GM12878 (cell line): ENCODE measurements around the gene KLHL22. TPM values are rescaled to one million over a fixed set of nuclear protein-coding genes. Genes with fewer than 3 reads are reported as not detected.

Experiments used
- ATAC-seq: fragments of 200-7000 bp; cut with Tn5 transposase; 3 replicates; pipeline ENCODE4 v1.9.1; 2020; ENCODE audit warnings: mild to moderate bottlenecking, moderate library complexity
- BruUV-seq: library from RNA; stranded (reverse); fragments of 400-500 nt; replicated peaks from 2 replicates; lab custom pipeline; 2021; lab: Mats Ljungman, UMichigan
- CTCF ChIA-PET: fragments of 300-600 bp; sonication (Branson Sonifier 250); formaldehyde crosslinking; extraction: SDS; loops from one replicate; lab custom pipeline; 2021; ENCODE audit warnings: inconsistent platforms; lab: Yijun Ruan, JAX
- POLR2A ChIA-PET: fragments of 350-600 bp; formaldehyde crosslinking; extraction: SDS; loops from one replicate; lab custom pipeline; 2021; ENCODE audit warnings: inconsistent platforms; lab: Charles Lee
- RAD21 ChIA-PET: fragments of 300-600 bp; sonication (Branson Sonifier 250); formaldehyde crosslinking; loops from one replicate; lab custom pipeline; 2023; ENCODE audit warnings: antibody characterized with exemption; ENCODE audit not compliant: unreplicated experiment; lab: Charles Lee
- SMC1A ChIA-PET: fragments of 300-600 bp; sonication (Branson Sonifier 250); formaldehyde crosslinking; loops from one replicate; lab custom pipeline; 2023; ENCODE audit not compliant: unreplicated experiment, uncharacterized antibody; lab: Charles Lee
- DNase-seq: peaks from one replicate; pipeline ENCODE4 v3.0.0-alpha.2; 2011; ENCODE audit warnings: low read depth, low spot score
- FAIRE-seq: peaks from 3 replicates; lab custom pipeline; 2011; peaks lifted over from hg19 to GRCh38; lab: Jason Lieb, UNC
- H2AFZ ChIP-seq: 2 replicates; pipeline ENCODE4 v1.6.0; 2011; ENCODE audit warnings: low read depth, low read length, control low read depth; ENCODE audit not compliant: control insufficient read depth
- H3K27ac ChIP-seq: 2 replicates; pipeline ENCODE4 v1.5.1; 2011; ENCODE audit warnings: control low read depth; ENCODE audit not compliant: control insufficient read depth, insufficient read depth
- H3K27me3 ChIP-seq, 2 experiments: replicated peaks in 1 of 2; 2 replicates each; pipeline versions ENCODE4 v1.6.0 to v1.6.1; 2011; ENCODE audit warnings: low read length in 1 of 2; ENCODE audit not compliant: control insufficient read depth in 2 of 2, insufficient read depth in 2 of 2
- H3K36me3 ChIP-seq, 2 experiments: 2 replicates each; pipeline ENCODE4 v1.5.1; 2011; ENCODE audit warnings: low read length in 1 of 2; ENCODE audit not compliant: control insufficient read depth in 2 of 2, insufficient read depth in 2 of 2
- H3K4me1 ChIP-seq: 2 replicates; pipeline ENCODE4 v1.6.1; 2011; ENCODE audit warnings: mild to moderate bottlenecking, low read length, moderate library complexity, mixed read lengths; ENCODE audit not compliant: control insufficient read depth, insufficient read depth
- H3K4me2 ChIP-seq: 2 replicates; pipeline ENCODE4 v1.6.0; 2011; ENCODE audit warnings: control low read depth; ENCODE audit not compliant: control insufficient read depth, insufficient read depth
- H3K4me3 ChIP-seq: fragments of 200-600 bp; sonication (generic); 2 replicates; pipeline ENCODE4 v1.5.1; 2016
- H3K79me2 ChIP-seq: 2 replicates; pipeline ENCODE4 v1.6.0; 2011; ENCODE audit warnings: low read length; ENCODE audit not compliant: control insufficient read depth, insufficient read depth
- H3K9ac ChIP-seq: 2 replicates; pipeline ENCODE4 v1.8.0; 2011; ENCODE audit warnings: low read length, control low read depth, mixed read lengths; ENCODE audit not compliant: control insufficient read depth, insufficient read depth
- H3K9me3 ChIP-seq: replicated peaks from 3 replicates; pipeline ENCODE4 v1.5.1; 2011; ENCODE audit warnings: mild to moderate bottlenecking, low read length; ENCODE audit not compliant: control insufficient read depth, insufficient read depth
- H4K20me1 ChIP-seq: 2 replicates; pipeline ENCODE4 v1.6.0; 2011; ENCODE audit not compliant: control insufficient read depth, insufficient read depth
- CREM ChIP-seq: IDR thresholded peaks from 2 replicates; pipeline ENCODE4 v1.6.1; 2014; ENCODE audit warnings: antibody characterized with exemption, low read depth
- HCFC1 ChIP-seq: fragments of 150-350 bp; IDR thresholded peaks from 2 replicates; pipeline ENCODE4 v1.6.1; 2014; ENCODE audit warnings: low read length
- RBBP5 ChIP-seq: fragments of 200-600 bp; sonication (generic); conservative IDR thresholded peaks from 2 replicates; pipeline ENCODE4 v1.6.1; 2016
- REST ChIP-seq: IDR thresholded peaks from 2 replicates; pipeline ENCODE4 v1.6.1; 2012; ENCODE audit warnings: mild to moderate bottlenecking, low read depth, low read length
- TAF1 ChIP-seq: IDR thresholded peaks from 2 replicates; pipeline ENCODE4 v1.6.1; 2011; ENCODE audit warnings: mild to moderate bottlenecking, low read depth, low read length, borderline replicate concordance
- TCF3 ChIP-seq: IDR thresholded peaks from 2 replicates; pipeline ENCODE4 v1.6.1; 2012; ENCODE audit warnings: low read depth, mild to moderate bottlenecking, low read length, borderline replicate concordance; ENCODE audit not compliant: insufficient read depth
- WRNIP1 ChIP-seq: IDR thresholded peaks from 2 replicates; pipeline ENCODE4 v1.6.1; 2011; ENCODE audit warnings: low read depth, low read length, improper control_type of control experiment, borderline replicate concordance
- ZSCAN29 ChIP-seq: fragments of 450-650 bp; IDR thresholded peaks from 2 replicates; pipeline ENCODE4 v1.6.1; 2017; ENCODE audit warnings: mild to moderate bottlenecking, moderate library complexity
- WGBS: methylation state at CpG from one replicate; pipeline ENCODE4 v1.1.6; 2016; ENCODE audit warnings: low lambda C conversion rate; ENCODE audit not compliant: insufficient replicate concordance, insufficient coverage; ENCODE audit errors: missing lambda C conversion rate; 5-methylcytosine and 5-hydroxymethylcytosine counted together
- in situ Hi-C: fragments of 300-500 bp; cut with MboI; formaldehyde crosslinking; loops from 9 replicates; pipeline ENCODE4 v1.14.3; 2018; ENCODE audit warnings: mixed read lengths
- intact Hi-C: fragments of 100-400 bp; cut with micrococcal nuclease; formaldehyde crosslinking; loops from one replicate; pipeline ENCODE4 v1.14.2; 2022; ENCODE audit not compliant: unreplicated experiment
- polyA plus RNA-seq, 11 experiments: library from polyadenylated mRNA; depleted of rRNA in 4 of 11; unstranded in 6 of 11; stranded (reverse) in 5 of 11; fragments of >200 nt; fragmentation: Nextera tagmentation in 4 of 11; fragmentation: Illumina TruSeq in 1 of 11; extraction: Ambion mirVana in 4 of 11; extraction: Trizol in 1 of 11; gene quantifications; 1 replicate in 1 of 11; 2 replicates in 10 of 11; pipeline versions ENCODE4 v1.2.1 to v1.2.3, GENCODE V29; 2011 to 2016; ENCODE audit warnings: inconsistent platforms in 2 of 11, missing spikeins in 2 of 11, low read depth in 1 of 11
- total RNA-seq, 4 experiments: library from RNA; depleted of rRNA in 3 of 4; stranded (reverse); fragments of >200 nt in 3 of 4; fragmentation: Illumina TruSeq in 1 of 4; extraction: Trizol in 1 of 4; gene quantifications; 2 replicates each; pipeline versions ENCODE4 v1.2.1 to v1.2.3, GENCODE V29; 2013 to 2021
- TF ChIP-seq, protein P1 (sequence below): fragments of 450-650 bp; formaldehyde crosslinking; IDR thresholded peaks from 2 replicates; pipeline ENCODE4 v1.4.0; 2020; ENCODE audit warnings: mild to moderate bottlenecking, moderate library complexity

KLHL22 gene
- total and polyA plus RNA-seq, 10 of the 15 experiments (the other 5 are each of a cell fraction or from before 2014, with no cell fraction given), result 0.06 to 22.1 (median 14.2) TPM

- no peak for TF ChIP-seq HCFC1
- DNase-seq, result no peak
- Histone ChIP-seq H3K9me3 (no peaks in the 10 kb centered on the region), H3K4me1 (peaks cover 24% of the 10 kb centered on the region), H3K79me2 (peaks cover 71% of the 10 kb centered on the region), H4K20me1 (peaks cover 9% of the 10 kb centered on the region), H3K36me3 (peaks cover 16 to 19% of the 10 kb centered on the region in 2 experiments; a peak in 3 of 4 replicates), H2AFZ (no peak overlapping the region), H3K9ac (no peak overlapping the region), H3K4me2 (no peak overlapping the region), H3K4me3 (no peak overlapping the region), H3K27ac (no peak overlapping the region), H3K27me3 (no peaks in the 10 kb centered on the region)
- ChIA-PET CTCF (interaction anchor here (1.2 to 1.4 kb wide), 2 partner anchors 11 to 81 kb away, joined by 3 to 4 read pairs; no protein-coding TSS in a partner anchor), RAD21 (interaction anchor here (1.8 kb wide), 1 partner anchor 11 kb away, joined by 4 read pairs; no protein-coding TSS in a partner anchor), SMC1A (no interaction called here), POLR2A (interaction anchor here (1.3 kb wide), 1 partner anchor 11 kb away, joined by 4 read pairs; no protein-coding TSS in a partner anchor)
- 99% methylated on average over 7 of the region's 7 CpGs for WGBS
- no peak for ATAC-seq
- in situ Hi-C loops, result no loop called here
- no peak for FAIRE-seq
- intact Hi-C loops, result no loop called here
- BruUV-seq, result no TSS peak
These were observed 29.5 kb upstream of the KLHL22 start for GRCh38 chr22:20525048-20525447.

GRCh38 chr22:20524004-20524481 lies 28.4 kb upstream of the KLHL22 start:
- Histone ChIP-seq H3K9me3 (no peaks in the 10 kb centered on the region), H3K4me2 (peak overlapping the region; percentile 40), H3K4me3 (no peak overlapping the region), H3K4me1 (peaks cover 24% of the 10 kb centered on the region), H3K27me3 (no peaks in the 10 kb centered on the region), H3K27ac (peak overlapping the region; percentile 77), H3K36me3 (peaks cover 20 to 22% of the 10 kb centered on the region in 2 experiments; a peak in 3 of 4 replicates), H2AFZ (no peak overlapping the region), H3K9ac (peak overlapping the region; percentile 46; the same call in 1 of the 2 replicates), H4K20me1 (peaks cover 9% of the 10 kb centered on the region), H3K79me2 (peaks cover 69% of the 10 kb centered on the region)
- CTCF ChIA-PET, result interaction anchor here (0.7 to 2.4 kb wide), 4 partner anchors 10 to 82 kb away, joined by 3 to 8 read pairs (median 4); no protein-coding TSS in a partner anchor
- WGBS, result 0% methylated on average over 1 of the region's 1 CpG
- SMC1A ChIA-PET, result interaction anchor here (0.7 to 1.9 kb wide), 4 partner anchors 8 to 14 kb away, joined by 3 to 14 read pairs (median 4); no protein-coding TSS in a partner anchor
- POLR2A ChIA-PET, result interaction anchor here (1.0 to 1.3 kb wide), 2 partner anchors 10 to 15 kb away, joined by 3 to 4 read pairs; no protein-coding TSS in a partner anchor
- no peak for FAIRE-seq
- in situ Hi-C loops, result no loop called here
- RAD21 ChIA-PET, result interaction anchor here (1.4 to 1.8 kb wide), 2 partner anchors 8 to 10 kb away, joined by 3 to 4 read pairs; no protein-coding TSS in a partner anchor
- ATAC-seq, result peak; percentile 90
- DNase-seq, result peak; percentile 68
- BruUV-seq, result no TSS peak
- intact Hi-C loops, result no loop called here
- TF ChIP-seq REST, result no peak
- peak; percentile 32; the same call in 1 of the 2 replicates for TF ChIP-seq CREM
- no peak for TF ChIP-seq RBBP5
- TF ChIP-seq TCF3, result peak; percentile 51; the same call in 1 of the 2 replicates
- TF ChIP-seq TAF1, result no peak
- TF ChIP-seq WRNIP1, result no peak
- TF ChIP-seq ZSCAN29, result no peak
- TF ChIP-seq, protein P1, sequence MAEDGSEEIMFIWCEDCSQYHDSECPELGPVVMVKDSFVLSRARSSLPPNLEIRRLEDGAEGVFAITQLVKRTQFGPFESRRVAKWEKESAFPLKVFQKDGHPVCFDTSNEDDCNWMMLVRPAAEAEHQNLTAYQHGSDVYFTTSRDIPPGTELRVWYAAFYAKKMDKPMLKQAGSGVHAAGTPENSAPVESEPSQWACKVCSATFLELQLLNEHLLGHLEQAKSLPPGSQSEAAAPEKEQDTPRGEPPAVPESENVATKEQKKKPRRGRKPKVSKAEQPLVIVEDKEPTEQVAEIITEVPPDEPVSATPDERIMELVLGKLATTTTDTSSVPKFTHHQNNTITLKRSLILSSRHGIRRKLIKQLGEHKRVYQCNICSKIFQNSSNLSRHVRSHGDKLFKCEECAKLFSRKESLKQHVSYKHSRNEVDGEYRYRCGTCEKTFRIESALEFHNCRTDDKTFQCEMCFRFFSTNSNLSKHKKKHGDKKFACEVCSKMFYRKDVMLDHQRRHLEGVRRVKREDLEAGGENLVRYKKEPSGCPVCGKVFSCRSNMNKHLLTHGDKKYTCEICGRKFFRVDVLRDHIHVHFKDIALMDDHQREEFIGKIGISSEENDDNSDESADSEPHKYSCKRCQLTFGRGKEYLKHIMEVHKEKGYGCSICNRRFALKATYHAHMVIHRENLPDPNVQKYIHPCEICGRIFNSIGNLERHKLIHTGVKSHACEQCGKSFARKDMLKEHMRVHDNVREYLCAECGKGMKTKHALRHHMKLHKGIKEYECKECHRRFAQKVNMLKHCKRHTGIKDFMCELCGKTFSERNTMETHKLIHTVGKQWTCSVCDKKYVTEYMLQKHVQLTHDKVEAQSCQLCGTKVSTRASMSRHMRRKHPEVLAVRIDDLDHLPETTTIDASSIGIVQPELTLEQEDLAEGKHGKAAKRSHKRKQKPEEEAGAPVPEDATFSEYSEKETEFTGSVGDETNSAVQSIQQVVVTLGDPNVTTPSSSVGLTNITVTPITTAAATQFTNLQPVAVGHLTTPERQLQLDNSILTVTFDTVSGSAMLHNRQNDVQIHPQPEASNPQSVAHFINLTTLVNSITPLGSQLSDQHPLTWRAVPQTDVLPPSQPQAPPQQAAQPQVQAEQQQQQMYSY (CRISPR knock-in tag), result no peak
